Measurements from ENCODE around the gene AP5S1.

AP5S1 gene

GRCh38 chr20:3781153-3781910 is 39.0 kb upstream of the AP5S1 start, which contains the start of gene SPEF1:
Gene SPEF1, minus strand, starts transcription at chr20:3781448. Its CDS starts 161 bp downstream, at chr20:3781287.
- H3K27ac ChIP-seq: no peak within 1 kb of the TSS
- TF ChIP-seq CTCF (conservative IDR thresholded peaks at IDR 0.05) (peak; percentile 73), ZFX (IDR thresholded peaks at IDR 0.05) (no peak)

DNA sequence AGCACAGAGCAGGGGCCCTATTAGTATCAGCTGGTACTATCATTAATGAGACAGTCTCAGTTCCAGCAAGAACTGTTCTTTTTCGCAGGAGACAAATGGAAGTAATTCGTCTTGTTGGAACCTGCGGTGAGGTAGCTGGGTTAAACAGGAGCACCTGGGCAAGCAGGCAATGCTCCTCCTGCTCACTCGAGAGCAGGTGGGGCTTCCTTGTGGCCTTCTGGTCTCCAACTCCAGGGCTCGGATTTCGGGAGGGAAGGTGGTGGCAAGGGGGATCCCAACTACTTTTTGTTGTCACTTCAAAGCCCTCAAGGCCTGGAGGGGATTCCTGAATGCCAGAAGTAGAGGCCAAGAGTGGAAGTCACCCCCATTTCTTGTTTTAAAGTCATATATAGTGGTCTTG is 37.8 kb upstream of the AP5S1 start:
- H3K27ac ChIP-seq: no peak overlapping the region
- TF ChIP-seq ZFX (IDR thresholded peaks at IDR 0.05) (no peak), CTCF (conservative IDR thresholded peaks at IDR 0.05) (no peak)

- TF ChIP-seq ZFX (IDR thresholded peaks at IDR 0.05): no peak
- no peak for TF ChIP-seq CTCF (conservative IDR thresholded peaks at IDR 0.05)
- H3K27ac ChIP-seq: peak overlapping the region; percentile 94
Observed at GRCh38 chr20:3783068-3783489, 37.3 kb upstream of the AP5S1 start.

- peak overlapping the region; percentile 94 for H3K27ac ChIP-seq
- TF ChIP-seq CTCF (conservative IDR thresholded peaks at IDR 0.05) (no peak), ZFX (IDR thresholded peaks at IDR 0.05) (no peak)
Observed at GRCh38 chr20:3783511-3784195, 36.7 kb upstream of the AP5S1 start.

GRCh38 chr20:3784216-3784853 is 36.0 kb upstream of the AP5S1 start:
- peak overlapping the region; percentile 94; the same call in 1 of the 2 replicates for H3K27ac ChIP-seq
- no peak for TF ChIP-seq CTCF (conservative IDR thresholded peaks at IDR 0.05)
- no peak for TF ChIP-seq ZFX (IDR thresholded peaks at IDR 0.05)

DNA sequence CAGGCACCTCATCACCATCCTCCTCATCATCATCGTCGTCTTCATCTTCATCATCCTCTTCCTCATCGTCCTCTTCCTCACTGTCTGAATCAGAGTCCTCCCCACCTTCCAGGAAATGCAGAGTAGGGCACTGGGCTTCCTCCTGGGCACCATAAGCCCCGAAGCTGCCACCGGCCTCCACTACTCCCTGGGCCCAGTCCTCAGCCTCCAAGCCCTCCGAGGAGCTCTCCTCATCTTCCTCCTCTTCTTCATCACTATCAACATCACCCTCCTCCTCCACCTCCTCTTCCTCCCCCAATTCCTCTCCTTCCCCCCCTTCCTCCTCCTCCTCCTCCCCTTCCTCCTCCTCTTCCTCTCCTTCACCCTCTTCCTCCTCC is 35.5 kb upstream of the AP5S1 start:
- H3K27ac ChIP-seq: peak overlapping the region; percentile 94
- TF ChIP-seq CTCF (conservative IDR thresholded peaks at IDR 0.05) (no peak), ZFX (IDR thresholded peaks at IDR 0.05) (no peak)
